GM19099 (cell line): ENCODE data around the gene HRK.

Experiments used
- POLR2A ChIP-seq: IDR thresholded peaks from 3 replicates; pipeline ENCODE4 v1.6.1; 2011; ENCODE audit warnings: low read depth; ENCODE audit not compliant: insufficient read length; ENCODE audit errors: extremely low read depth

HRK gene

DNA sequence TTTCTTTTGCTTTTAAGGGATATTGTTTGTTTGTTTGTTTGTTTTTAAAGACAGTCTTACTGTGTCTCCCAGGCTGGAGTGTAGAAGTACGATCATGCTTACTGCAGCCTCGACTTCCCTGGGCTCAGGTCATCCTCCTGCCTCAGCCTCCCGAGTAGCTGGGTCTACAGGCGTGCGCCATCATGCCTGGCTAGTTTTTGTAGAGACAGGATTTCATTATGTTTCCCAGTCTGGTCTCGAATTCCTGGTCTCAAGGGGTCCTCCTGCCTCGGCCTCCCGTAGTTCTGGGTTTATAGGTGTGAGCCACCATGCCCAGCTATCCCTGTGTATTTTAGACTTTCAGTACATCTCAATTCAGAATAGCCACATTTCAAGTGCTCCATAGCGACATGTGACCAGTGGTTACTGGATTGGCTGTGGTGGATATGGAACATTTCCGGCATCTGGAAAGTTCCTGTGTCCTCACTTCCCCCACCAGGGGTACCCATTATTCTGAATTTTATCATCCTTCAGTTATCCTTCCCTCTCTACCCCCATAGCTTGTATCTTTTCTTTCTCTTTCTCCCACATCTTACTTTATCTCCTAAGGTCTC lies 61.1 kb downstream of the HRK start:
- TF ChIP-seq POLR2A: no peak

- TF ChIP-seq POLR2A: peak; percentile 66
Observed at GRCh38 chr12:116818948-116819832, 62.1 kb downstream of the HRK start.

DNA sequence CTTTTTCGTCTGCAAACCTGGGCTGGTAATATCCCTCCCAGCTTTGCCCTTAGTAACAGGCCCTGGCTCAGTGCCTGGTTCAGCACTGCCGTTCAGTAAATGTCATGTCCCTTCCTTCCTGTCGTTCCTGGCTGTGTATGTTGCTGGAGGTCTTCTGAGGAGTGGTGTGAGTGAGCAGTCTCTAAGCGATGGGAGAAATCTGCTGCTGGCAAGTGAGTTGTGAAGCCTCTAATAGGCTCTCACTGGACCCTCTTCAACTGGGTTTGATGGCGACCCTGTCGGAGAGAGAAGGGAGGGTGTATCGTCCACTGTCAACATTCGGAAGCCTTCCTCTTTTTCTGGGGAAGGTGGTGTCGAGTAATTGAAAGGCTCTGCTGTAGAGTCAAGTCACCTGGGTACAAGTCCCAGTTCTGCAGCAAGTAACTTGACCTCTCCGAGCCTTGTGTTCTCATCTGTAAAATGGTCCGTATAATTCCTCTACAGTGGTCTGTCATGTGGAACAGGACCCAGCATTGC lies 62.8 kb downstream of the HRK start:
- TF ChIP-seq POLR2A: no peak

DNA sequence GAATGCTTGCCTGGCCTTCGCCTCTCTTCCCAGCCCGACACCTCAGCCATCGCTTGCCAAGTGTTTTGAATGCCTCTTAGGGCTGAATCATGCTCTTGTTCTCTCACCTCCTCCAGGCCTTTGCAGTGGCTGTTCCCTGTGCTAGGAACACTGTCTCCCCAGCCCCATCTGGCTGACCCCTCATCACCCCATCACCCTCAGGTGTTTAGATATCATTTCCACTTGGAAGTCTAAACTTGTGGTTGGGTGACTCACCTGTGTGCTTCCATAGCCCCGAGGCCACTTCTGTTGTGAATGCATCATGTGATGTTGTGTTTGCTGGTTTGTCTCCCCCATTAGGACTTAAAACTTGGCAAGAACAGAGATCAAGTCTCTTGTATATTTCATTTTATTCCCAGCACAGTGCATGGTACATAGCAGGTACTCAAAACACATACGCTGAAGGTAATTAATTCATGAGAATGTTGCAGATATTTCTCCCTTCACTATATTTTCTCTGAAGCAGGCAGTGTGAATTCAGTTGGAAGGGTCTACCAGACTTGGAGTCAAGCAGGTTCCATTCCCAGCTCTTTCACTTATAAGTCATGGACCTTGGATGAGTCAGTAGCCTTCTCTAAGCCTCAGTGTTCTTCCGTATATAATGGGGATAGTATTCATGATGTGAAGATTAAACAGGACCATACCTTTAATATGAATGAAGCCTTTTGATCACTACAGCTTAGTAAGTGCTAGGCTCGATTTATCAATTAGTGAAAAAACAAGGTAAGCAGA lies 67.8 kb downstream of the HRK start:
- TF ChIP-seq POLR2A: no peak

- no peak for TF ChIP-seq POLR2A
Observed at GRCh38 chr12:116812238-116812637, 69.0 kb downstream of the HRK start.

DNA sequence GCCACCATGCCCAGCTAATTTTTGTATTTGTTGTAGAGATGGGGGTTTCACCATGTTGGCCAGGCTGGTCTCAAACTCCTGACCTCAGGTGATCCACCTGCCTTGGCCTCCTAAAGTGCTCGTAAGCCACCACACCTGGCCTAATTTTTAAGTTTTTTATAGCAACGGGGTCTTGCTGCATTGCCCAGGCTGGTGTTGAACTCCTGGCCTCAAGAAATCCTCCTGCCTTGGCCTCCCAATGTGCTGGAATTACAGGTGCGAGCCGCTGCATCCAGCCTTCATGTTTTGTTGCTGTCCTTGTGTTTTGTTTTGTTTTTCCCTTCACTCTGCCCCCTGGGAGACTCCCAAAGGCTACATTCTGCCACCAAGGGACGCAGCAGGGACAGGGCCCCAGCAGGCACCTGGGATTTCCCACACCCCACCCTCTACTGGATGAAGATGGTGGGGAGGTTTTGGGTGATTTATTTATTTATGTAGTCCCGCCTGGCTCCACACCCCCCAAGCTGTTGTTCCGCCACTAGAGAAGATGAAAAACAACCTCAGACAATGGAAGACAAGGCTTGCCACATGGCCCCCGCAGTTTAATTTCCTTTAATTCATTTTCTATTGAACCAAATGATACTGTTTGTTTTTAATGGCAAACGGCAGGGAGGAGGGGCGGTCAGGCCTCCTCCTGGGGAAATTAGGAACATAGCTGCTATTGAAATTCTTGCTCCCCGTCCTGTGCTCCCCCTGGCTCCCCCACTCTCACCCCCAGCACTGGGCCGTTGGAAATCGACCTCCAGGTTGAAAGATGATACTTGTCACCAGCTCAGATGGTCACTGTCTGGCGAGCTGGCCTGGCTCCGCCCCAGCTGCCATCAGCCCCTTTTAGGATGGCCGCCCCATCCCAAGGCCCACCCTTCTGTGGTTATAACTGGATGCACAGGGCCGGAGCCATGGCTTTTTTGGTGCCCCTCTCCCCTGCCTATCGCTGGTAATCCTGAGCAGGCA lies 72.8 kb downstream of the HRK start:
- no peak for TF ChIP-seq POLR2A

- TF ChIP-seq POLR2A: no peak
Observed at GRCh38 chr12:116807546-116807945, 73.7 kb downstream of the HRK start.

- TF ChIP-seq POLR2A: no peak
Observed at GRCh38 chr12:116806845-116807440, 74.3 kb downstream of the HRK start.
